GM19043 (cell line): ENCODE data around the gene SIK1.
"Not testable (repeated sequence)": the region's sequence is repeated elsewhere in the genome, so short reads cannot be mapped to it uniquely, and the experiment has no call there.

Experiments
- ATAC-seq: cut with Tn5 transposase; IDR thresholded peaks from one replicate; pipeline ENCODE4 v1.9.1; 2021; ENCODE audit warnings: low read depth; ENCODE audit not compliant: unreplicated experiment

The SIK1 gene

DNA sequence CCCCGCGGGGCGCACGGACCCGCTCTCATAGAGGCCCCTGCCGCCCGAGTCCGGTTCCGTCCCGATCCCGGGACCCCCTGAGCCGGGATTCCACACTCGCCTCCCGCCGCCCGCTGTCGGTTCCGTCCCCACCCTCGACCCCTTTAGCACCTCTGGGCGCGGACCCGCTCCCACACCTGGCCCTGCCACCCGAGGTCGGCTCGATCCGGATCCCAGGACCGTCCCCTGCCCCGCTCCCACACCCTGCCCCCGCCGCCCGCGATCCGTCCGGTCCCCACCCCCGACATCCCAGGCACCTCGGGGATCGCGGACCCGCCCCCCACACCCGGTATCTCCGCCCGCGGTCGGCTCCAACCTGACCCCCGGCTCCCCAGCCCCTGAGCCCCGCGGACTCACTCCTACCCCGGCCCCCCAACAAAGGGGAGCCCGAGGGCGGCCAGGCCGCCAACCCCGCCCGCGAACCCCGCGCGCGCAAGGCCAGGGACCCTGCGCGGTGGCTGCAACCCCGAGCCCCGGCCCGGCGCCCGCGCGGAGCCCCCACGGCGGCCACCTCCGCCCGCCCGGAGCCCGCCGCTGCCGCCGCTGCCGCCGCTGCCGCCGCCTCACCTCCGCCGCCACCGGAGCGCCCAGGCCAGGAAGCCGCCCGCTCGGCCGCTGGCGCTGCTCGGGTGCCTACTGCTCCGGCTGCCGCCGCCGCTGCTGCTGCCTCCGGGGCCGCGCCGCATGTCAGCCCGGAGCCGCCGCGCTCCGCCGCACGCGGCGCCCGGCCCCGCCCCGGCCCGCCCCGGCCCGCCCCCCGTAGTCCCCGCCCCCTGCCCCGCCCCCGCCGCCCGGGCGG lies at the start of gene SIK1:
SIK1 (minus strand) TSS at position 728 of the 838 bp plus-strand sequence. CDS start 953 bp downstream, outside the sequence.
- ATAC-seq, result not testable (repeated sequence)

DNA sequence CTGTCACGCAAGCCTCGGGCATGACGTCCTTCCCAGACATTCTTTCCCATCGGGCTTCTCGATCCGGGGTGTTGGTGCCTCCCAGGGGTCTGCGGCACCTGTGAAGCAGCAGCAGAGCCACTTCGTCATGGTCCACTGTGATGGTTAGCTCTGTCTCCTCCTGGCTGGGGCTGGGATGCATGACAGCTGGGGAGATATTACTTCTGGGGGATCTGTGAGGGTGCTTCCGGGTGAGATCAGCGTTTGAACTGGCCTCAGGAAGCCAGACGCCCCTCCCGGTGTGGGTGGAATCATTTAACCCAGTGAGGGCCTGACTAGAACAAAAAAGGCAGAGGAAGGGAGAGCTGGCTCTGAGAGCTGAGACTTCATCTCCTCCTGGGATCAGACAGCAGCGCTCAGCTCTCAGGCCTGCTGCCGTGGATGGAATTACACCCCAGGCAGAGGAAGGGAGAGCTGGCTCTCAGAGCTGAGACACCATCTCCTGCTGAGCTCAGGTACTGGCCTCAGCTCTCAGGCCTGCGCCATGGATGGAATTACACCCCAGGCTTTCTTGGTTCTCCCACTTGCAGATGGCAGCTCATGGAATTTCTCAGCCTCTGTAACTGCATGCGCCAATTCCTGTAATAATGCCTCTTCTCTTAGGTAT lies 44.8 kb upstream of the SIK1 start:
- not testable (repeated sequence) for ATAC-seq

DNA sequence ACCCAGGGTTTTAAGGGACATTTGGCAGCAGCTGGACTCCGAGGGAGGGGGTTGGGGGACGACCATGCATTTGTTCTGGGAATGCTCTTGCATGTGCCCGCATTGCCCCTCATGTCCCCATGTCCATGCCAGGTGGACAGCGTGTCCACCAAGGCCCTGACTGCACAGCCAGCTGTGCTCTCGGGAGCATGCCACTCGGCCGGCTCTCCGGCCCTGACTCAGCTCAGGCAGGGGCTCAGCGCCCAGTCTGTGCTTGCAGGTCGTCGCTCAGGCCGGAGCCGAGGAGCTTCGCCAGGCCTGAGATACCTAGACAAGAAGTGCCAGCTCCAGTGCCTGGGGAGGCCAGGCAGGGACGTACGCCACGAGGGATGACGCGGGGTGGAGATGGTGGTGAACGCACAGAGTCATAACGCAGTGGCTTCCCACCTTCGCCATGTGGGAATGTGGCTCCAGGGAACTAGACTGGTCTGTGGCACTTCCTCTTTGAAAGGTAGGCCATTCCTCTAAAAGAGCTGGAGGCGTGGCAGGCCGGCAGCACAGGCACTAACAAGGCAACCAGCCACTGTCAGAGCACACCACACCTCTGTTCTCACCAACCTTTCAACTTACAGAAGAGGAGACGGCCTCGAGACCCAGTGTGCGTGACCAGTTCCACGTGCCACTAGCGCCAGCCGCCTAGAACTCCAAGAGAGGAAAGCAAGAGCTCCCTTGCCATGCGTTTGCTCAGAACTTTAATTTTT lies 43.0 kb upstream of the SIK1 start:
- not testable (repeated sequence) for ATAC-seq

DNA sequence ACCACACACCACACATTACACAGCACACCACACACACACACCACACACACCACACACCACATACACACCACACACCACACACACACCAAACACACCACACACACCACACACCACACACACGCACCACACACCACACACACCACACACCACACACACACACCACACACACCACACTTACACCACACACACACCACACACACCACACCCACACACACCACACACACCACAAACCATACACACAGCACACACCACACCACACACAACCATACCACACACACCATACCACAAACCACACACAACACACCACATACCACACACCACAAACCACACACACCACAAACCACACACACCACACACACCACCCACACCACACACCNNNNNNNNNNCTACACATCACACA lies 40.9 kb upstream of the SIK1 start:
- ATAC-seq, result no peak

DNA sequence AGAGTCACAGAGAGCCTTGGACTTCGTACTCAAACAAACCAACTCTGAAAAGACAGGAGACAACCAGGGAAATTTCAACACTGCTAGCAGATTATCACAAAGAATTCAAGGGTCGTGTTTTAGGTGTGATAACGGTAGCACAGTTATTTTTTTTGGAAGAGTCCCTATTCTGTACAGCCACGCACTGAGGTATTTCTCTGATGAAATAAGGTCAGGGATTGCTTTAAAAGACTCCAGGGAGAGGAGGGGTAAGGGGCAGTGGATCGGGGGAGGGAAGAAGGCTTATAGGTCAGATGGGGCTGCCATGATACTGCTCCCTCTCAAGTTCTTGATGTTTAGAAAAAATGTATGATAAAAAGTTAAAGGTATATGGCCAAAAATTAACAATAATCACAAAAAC lies 38.2 kb upstream of the SIK1 start:
- ATAC-seq, result not testable (repeated sequence)

DNA sequence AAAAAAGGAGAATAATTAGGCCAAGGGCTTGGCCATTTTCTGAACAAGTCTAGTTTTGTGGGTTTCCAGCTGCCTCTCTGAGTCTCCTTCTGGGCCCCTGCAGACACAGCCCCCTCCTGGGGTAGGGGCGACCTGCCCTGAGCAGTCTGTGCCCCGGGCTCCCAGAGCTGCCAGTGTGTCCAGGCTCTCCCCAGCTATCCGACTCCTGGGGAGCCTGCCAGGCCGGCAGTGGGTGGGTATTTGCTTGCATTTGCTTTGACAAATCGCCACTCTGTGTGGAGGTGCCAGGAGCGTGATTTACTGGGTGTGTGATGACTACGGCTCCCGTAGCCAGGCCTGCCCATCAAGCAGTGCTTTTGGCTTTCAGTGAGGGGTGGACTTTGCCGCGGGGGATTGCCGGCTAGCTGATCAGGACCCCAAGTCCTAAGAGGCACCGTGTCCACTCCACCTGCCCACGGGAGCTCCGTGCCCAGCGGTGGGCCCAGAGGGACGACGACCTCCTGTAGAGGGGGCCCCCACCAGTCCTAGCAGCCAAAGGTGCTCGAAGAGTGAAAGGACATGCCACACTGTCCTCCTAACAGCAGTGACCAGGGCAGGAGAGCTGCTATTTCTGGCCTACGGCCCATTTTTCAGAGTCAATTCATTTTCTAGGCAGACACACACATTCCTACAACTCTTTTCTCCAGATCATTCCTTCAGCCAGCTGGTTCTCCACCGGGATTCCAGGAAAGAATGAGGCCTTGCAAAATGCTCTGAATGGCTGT lies 36.7 kb upstream of the SIK1 start:
- not testable (repeated sequence) for ATAC-seq

DNA sequence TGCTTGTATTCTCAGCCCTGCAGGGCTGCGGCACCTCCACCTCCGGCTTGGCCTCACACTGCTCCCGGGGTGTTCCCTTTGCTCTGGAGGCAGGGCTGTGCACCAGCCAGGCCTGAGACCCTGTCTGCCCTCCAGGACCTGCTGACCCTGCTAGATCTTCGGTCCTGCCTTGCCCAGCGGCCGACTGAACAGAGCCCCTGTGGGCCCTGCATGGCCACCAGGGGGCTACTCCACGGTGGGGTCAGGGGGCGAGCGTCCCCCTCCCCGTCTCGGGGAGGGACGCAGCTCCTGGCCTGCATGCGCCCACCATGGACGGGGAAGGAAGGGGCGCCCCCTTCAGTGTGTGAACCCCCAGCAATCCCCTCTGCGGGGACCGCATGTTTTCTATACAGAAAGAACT lies 36.0 kb upstream of the SIK1 start:
- ATAC-seq, result not testable (repeated sequence)

DNA sequence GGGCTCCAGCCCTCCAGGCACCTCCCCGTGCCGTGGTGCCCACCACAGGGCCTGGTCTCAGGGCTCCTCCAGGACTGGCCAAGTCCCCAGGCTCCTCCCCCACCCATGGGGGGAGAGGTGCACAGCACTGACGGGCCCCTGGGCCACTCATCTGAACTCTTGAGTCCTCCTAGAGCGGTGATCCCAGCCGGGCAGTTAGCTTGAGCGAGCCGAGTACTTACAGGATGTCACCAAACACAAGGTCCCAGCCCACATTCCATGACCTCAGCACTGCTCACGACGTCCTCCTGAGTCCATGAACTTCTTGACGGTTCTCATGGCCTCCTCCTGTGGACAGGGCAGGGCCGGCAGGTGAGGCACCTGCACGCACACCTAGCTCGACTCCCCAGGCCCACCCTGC lies 33.5 kb upstream of the SIK1 start:
- ATAC-seq, result not testable (repeated sequence)

DNA sequence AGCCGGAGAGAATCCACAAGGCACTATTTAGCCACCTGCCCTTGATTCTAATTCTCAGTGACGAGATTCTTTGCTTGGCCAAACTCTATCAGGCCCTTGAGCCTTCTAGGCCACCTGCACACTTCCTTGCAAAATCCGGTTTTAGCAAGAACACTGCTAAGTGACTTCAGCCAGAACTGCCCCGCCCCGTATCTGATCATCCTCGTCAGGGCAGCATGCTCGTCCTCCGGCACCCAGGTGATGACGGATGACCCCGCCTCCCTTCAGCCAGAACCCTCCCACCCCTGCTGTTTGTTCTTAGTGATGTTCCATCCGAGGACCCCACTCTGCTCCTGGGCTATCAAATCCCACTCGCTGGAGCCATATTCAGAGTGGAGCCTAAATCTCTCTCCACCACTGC lies 32.1 kb upstream of the SIK1 start:
- ATAC-seq, result not testable (repeated sequence)

DNA sequence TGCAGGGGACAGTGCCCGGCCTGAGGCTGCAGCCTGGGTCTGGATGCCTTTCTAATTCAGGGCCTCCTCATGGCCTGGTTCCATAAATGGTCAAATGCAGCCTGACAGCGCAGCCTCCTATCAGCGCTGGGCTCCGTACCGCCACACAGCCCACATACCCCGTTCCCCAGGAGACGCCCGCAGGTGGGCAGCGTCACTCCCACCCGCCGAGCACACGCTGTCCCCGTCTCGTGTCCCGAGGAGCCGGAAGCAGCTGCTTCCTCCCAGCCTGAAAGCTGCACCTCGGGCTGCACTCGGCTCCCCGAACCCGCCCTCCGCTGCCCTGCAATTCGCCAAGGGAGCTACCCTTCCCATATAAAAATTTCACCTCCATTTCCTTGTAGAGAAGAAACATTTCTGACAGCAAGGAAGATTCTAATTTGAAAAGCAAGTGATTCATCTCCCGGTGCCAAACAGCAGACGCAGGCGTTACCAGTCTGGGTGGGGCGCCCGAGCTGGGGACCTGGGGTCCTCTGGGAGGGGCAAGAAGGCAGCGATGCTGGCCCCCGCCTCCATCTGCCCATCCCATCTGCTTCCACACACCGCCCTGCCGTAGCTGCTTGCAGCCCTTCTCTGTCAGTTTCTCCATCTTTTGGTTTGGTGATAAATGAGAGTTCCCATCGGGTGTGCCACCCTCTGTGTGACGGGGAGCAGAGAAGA lies 29.8 kb upstream of the SIK1 start:
- not testable (repeated sequence) for ATAC-seq

DNA sequence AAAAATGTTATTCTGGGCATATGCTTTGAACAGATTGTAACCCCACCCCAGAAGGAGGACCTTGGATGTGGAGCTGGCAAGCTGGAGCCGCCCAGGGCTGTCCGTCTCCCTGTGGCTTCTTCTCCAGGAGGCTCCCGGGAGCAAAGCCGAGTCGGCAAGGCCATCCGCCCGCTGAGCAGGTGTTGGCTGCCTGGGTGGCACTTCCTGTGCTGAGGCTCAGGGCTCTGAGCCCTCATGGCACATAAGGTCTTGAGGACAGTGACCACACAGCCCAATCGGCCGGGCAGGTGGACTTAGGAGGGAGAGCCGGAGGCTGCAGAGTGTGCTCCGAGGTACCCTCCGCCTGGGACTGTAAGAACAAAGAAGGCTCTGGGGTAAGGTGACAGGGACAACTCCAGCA lies 28.8 kb upstream of the SIK1 start:
- ATAC-seq, result not testable (repeated sequence)

DNA sequence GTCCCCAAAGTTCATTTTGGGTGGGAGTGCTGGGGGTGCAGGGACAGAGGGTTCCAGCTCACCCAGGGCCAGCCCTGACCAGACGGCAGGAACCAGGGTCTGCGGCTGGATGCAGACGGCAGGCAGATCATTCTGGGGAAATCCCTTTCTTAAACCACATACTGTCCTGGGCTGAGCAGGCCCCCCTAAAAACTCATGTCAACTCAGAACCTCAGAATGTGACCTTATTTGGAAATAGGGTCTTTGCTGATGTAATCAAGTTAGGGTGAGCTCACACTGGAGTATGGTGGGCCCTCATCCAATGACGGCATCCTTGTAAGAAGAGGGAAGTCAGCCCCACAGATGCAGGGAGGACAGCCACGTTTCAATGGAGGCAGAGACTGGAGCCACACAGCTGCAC lies 27.2 kb upstream of the SIK1 start:
- ATAC-seq, result not testable (repeated sequence)

DNA sequence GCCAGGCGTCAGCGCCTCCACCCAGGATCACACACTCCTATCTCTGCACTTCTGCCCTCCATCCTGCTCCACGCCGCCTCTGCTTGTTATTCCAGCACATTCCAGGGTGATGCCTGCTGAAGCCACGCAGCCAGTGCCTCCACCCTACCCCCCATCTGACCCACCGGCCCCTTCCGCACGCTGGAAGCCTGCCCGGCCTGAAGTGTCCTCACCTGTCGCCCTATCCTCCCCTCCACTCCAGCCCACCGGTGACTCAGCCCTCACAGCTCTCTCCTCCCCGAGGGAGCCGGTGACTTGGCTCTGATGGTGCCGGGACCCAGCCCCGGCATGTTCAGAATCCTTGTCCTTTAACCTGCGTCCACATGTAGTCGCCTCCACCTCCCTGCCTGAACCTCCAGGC lies 24.9 kb upstream of the SIK1 start:
- not testable (repeated sequence) for ATAC-seq

DNA sequence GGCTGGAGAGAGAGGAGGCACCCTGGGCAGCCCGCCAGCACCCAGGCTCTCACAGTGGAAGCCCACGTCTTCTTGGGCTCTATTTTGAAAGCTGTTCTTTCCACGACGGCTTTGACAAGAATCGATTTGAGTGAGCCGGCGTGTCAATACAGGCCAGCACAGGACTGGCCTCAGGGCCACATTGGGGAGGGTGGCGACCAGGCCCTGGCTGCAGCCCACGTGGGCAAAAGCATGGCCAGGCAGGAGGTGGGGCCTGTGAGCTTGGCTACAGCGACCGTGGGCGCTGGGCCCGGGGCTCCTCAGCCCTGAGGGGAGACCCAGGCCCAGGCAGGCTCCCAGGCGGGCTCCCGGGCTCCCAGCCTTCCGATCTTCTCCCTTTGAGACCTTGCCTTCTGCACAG lies 23.4 kb upstream of the SIK1 start:
- not testable (repeated sequence) for ATAC-seq

DNA sequence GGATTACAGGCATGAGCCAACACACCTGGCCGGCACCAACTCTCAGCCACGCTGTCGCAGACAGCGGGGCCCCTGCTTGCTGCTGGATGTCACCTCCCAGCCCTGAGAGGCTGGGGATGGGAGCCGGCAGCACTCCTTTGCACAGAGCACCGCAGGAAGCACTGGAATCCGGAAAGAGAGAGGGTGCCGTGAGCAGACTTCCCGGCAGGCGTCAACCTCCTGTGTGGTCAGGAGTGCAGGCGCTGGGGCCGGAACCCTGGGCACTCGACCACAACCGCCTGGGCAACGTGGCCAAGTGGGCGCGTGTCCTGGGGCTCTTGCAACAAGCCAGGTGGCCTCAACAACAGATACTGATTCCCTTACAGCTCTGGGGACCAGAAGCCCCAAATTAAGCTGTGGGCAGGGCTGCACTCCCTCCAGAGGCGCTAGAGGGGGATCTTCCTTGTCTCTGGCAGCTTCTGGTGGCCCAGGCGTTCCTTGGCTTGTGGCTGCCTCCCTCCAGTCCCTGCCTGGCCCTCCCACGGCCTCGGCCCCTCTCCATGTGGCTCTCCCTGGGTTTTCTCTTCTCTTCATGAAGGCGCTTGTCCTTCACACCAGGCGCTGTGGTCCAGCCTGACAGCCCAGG lies 20.5 kb upstream of the SIK1 start:
- not testable (repeated sequence) for ATAC-seq

DNA sequence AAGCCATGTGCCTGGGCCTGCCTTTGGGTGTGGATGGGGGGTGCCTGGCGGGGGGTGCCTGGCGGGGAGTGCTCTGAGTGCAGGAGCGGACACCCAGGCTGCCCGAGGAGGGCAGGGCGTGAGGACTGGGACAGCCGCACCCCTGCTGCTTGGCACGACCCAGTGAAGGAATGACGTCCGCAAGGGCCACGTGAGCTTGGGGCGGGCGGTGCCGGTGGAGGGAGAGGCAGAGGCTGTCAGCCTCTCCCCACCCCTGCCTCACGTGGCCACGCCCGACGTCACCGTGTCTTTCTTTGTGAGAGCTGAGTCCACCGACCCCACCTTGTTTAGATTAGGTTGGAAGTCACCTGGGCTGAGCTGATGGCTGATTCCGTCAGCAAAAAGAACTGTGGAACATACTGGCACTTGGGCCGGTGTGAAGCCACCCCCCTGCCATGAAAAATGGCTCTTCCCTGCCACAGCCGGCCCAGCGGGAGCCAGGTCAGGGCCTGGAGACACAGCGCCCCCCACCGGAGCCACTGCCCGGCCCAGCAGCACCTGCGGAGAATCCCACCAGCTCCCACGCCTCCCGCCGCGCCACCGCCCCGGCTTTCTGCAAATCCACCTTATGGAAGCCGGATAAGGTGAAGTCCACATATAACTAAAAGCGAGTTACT lies 19.5 kb upstream of the SIK1 start:
- ATAC-seq, result not testable (repeated sequence)

DNA sequence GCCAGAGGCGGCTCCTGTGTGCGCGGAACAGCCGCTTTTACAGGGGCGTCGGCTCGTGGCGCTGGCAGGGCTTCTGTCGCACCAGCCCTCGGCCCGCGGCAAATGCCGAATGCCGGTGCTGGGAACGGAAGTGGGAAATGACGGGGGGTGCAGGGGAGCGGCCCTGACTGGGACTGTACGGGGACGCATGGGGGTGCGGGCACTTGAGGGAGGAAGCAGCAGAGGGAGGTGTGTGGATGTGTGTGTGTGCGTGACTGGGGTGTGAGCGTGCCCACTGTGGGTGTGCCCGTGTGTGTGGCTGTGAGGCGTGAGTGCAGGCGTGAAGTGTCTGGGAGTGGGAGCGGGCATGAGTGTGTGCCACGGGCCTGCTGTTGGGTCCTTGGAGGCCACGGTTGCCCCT lies 17.6 kb upstream of the SIK1 start:
- not testable (repeated sequence) for ATAC-seq

DNA sequence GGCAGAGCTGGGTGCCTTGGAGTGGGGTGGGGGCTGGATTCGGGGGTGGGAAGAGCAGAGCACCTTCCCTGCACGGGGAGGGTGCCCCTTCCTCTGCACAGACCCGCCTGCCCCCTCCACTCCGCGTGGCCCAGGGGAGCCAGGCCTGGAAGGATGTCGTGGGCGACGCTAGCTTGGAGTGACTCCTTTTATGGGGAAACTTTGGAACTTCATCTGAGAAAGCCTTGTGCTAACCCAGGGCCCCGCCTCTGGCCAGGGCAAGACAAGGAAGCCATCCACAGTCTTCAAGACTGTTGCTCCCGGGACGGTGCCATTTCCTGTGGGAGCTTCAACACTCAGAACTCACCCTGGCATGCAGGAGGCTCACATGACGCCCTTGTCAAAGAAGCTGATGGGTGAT lies 15.6 kb upstream of the SIK1 start:
- ATAC-seq, result not testable (repeated sequence)
